GM12878 (cell line): ENCODE results near the gene CACNA1D. TPM values are rescaled to one million over a fixed set of nuclear protein-coding genes. Genes with fewer than 3 reads are reported as not detected.

Source experiments
- ATAC-seq: fragments of 200-7000 bp; cut with Tn5 transposase; 3 replicates; pipeline ENCODE4 v1.9.1; 2020; ENCODE audit warnings: mild to moderate bottlenecking, moderate library complexity
- BruUV-seq: library from RNA; stranded (reverse); fragments of 400-500 nt; replicated peaks from 2 replicates; lab custom pipeline; 2021; lab: Mats Ljungman, UMichigan
- CTCF ChIA-PET: fragments of 300-600 bp; sonication (Branson Sonifier 250); formaldehyde crosslinking; extraction: SDS; loops from one replicate; lab custom pipeline; 2021; ENCODE audit warnings: inconsistent platforms; lab: Yijun Ruan, JAX
- POLR2A ChIA-PET: fragments of 350-600 bp; formaldehyde crosslinking; extraction: SDS; loops from one replicate; lab custom pipeline; 2021; ENCODE audit warnings: inconsistent platforms; lab: Charles Lee
- RAD21 ChIA-PET: fragments of 300-600 bp; sonication (Branson Sonifier 250); formaldehyde crosslinking; loops from one replicate; lab custom pipeline; 2023; ENCODE audit warnings: antibody characterized with exemption; ENCODE audit not compliant: unreplicated experiment; lab: Charles Lee
- SMC1A ChIA-PET: fragments of 300-600 bp; sonication (Branson Sonifier 250); formaldehyde crosslinking; loops from one replicate; lab custom pipeline; 2023; ENCODE audit not compliant: unreplicated experiment, uncharacterized antibody; lab: Charles Lee
- DNase-seq: peaks from one replicate; pipeline ENCODE4 v3.0.0-alpha.2; 2011; ENCODE audit warnings: low read depth, low spot score
- FAIRE-seq: peaks from 3 replicates; lab custom pipeline; 2011; peaks lifted over from hg19 to GRCh38; lab: Jason Lieb, UNC
- H2AFZ ChIP-seq: 2 replicates; pipeline ENCODE4 v1.6.0; 2011; ENCODE audit warnings: low read depth, low read length, control low read depth; ENCODE audit not compliant: control insufficient read depth
- H3K27ac ChIP-seq: 2 replicates; pipeline ENCODE4 v1.5.1; 2011; ENCODE audit warnings: control low read depth; ENCODE audit not compliant: control insufficient read depth, insufficient read depth
- H3K27me3 ChIP-seq, 2 experiments: replicated peaks in 1 of 2; 2 replicates each; pipeline versions ENCODE4 v1.6.0 to v1.6.1; 2011; ENCODE audit warnings: low read length in 1 of 2; ENCODE audit not compliant: control insufficient read depth in 2 of 2, insufficient read depth in 2 of 2
- H3K36me3 ChIP-seq, 2 experiments: 2 replicates each; pipeline ENCODE4 v1.5.1; 2011; ENCODE audit warnings: low read length in 1 of 2; ENCODE audit not compliant: control insufficient read depth in 2 of 2, insufficient read depth in 2 of 2
- H3K4me1 ChIP-seq: 2 replicates; pipeline ENCODE4 v1.6.1; 2011; ENCODE audit warnings: mild to moderate bottlenecking, low read length, moderate library complexity, mixed read lengths; ENCODE audit not compliant: control insufficient read depth, insufficient read depth
- H3K4me2 ChIP-seq: 2 replicates; pipeline ENCODE4 v1.6.0; 2011; ENCODE audit warnings: control low read depth; ENCODE audit not compliant: control insufficient read depth, insufficient read depth
- H3K4me3 ChIP-seq: fragments of 200-600 bp; sonication (generic); 2 replicates; pipeline ENCODE4 v1.5.1; 2016
- H3K79me2 ChIP-seq: 2 replicates; pipeline ENCODE4 v1.6.0; 2011; ENCODE audit warnings: low read length; ENCODE audit not compliant: control insufficient read depth, insufficient read depth
- H3K9ac ChIP-seq: 2 replicates; pipeline ENCODE4 v1.8.0; 2011; ENCODE audit warnings: low read length, control low read depth, mixed read lengths; ENCODE audit not compliant: control insufficient read depth, insufficient read depth
- H3K9me3 ChIP-seq: replicated peaks from 3 replicates; pipeline ENCODE4 v1.5.1; 2011; ENCODE audit warnings: mild to moderate bottlenecking, low read length; ENCODE audit not compliant: control insufficient read depth, insufficient read depth
- H4K20me1 ChIP-seq: 2 replicates; pipeline ENCODE4 v1.6.0; 2011; ENCODE audit not compliant: control insufficient read depth, insufficient read depth
- BCL11A ChIP-seq: IDR thresholded peaks from 2 replicates; pipeline ENCODE4 v1.6.1; 2011; ENCODE audit warnings: low read depth, low read length
- CBX5 ChIP-seq: sonication (generic); IDR thresholded peaks from 2 replicates; pipeline ENCODE4 v1.6.1; 2016; ENCODE audit warnings: low read depth, moderate library complexity, mild to moderate bottlenecking, inconsistent platforms
- CHD2 ChIP-seq: IDR thresholded peaks from 2 replicates; pipeline ENCODE4 v1.6.1; 2011; ENCODE audit warnings: low read depth, low read length, improper control_type of control experiment, borderline replicate concordance
- JUNB ChIP-seq: IDR thresholded peaks from 2 replicates; pipeline ENCODE4 v1.6.1; 2016; ENCODE audit warnings: antibody characterized with exemption, mild to moderate bottlenecking
- KLF5 ChIP-seq: fragments of 450-650 bp; IDR thresholded peaks from 2 replicates; pipeline ENCODE4 v1.6.1; 2014; ENCODE audit warnings: mild to moderate bottlenecking; ENCODE audit not compliant: partially characterized antibody
- NKRF ChIP-seq: fragments of 450-650 bp; conservative IDR thresholded peaks from 2 replicates; pipeline ENCODE4 v1.6.1; 2017; ENCODE audit warnings: mild to moderate bottlenecking, moderate library complexity
- POU2F2 ChIP-seq: IDR thresholded peaks from 3 replicates; pipeline ENCODE4 v1.6.1; 2011; ENCODE audit warnings: low read depth, mild to moderate bottlenecking, low read length, borderline replicate concordance
- PRDM15 ChIP-seq: fragments of 450-650 bp; formaldehyde crosslinking; IDR thresholded peaks from 2 replicates; pipeline ENCODE4 v1.4.0; 2020; ENCODE audit warnings: mild to moderate bottlenecking, moderate library complexity
- RELA ChIP-seq: fragments of 450-650 bp; IDR thresholded peaks from 2 replicates; pipeline ENCODE4 v1.8.0; 2014; ENCODE audit warnings: borderline replicate concordance; ENCODE audit not compliant: partially characterized antibody
- RELB ChIP-seq: fragments of 450-650 bp; IDR thresholded peaks from 2 replicates; pipeline ENCODE4 v1.6.1; 2017; ENCODE audit warnings: low read depth, mild to moderate bottlenecking, moderate library complexity
- USF2 ChIP-seq: IDR thresholded peaks from 2 replicates; pipeline ENCODE4 v1.6.1; 2011; ENCODE audit warnings: low read depth, low read length, improper control_type of control experiment, borderline replicate concordance
- ZSCAN29 ChIP-seq: fragments of 450-650 bp; IDR thresholded peaks from 2 replicates; pipeline ENCODE4 v1.6.1; 2017; ENCODE audit warnings: mild to moderate bottlenecking, moderate library complexity
- WGBS: methylation state at CpG from one replicate; pipeline ENCODE4 v1.1.6; 2016; ENCODE audit warnings: low lambda C conversion rate; ENCODE audit not compliant: insufficient replicate concordance, insufficient coverage; ENCODE audit errors: missing lambda C conversion rate; 5-methylcytosine and 5-hydroxymethylcytosine counted together
- in situ Hi-C: fragments of 300-500 bp; cut with MboI; formaldehyde crosslinking; loops from 9 replicates; pipeline ENCODE4 v1.14.3; 2018; ENCODE audit warnings: mixed read lengths
- intact Hi-C: fragments of 100-400 bp; cut with micrococcal nuclease; formaldehyde crosslinking; loops from one replicate; pipeline ENCODE4 v1.14.2; 2022; ENCODE audit not compliant: unreplicated experiment
- polyA plus RNA-seq, 11 experiments: library from polyadenylated mRNA; depleted of rRNA in 4 of 11; unstranded in 6 of 11; stranded (reverse) in 5 of 11; fragments of >200 nt; fragmentation: Nextera tagmentation in 4 of 11; fragmentation: Illumina TruSeq in 1 of 11; extraction: Ambion mirVana in 4 of 11; extraction: Trizol in 1 of 11; gene quantifications; 1 replicate in 1 of 11; 2 replicates in 10 of 11; pipeline versions ENCODE4 v1.2.1 to v1.2.3, GENCODE V29; 2011 to 2016; ENCODE audit warnings: inconsistent platforms in 2 of 11, missing spikeins in 2 of 11, low read depth in 1 of 11
- total RNA-seq, 4 experiments: library from RNA; depleted of rRNA in 3 of 4; stranded (reverse); fragments of >200 nt in 3 of 4; fragmentation: Illumina TruSeq in 1 of 4; extraction: Trizol in 1 of 4; gene quantifications; 2 replicates each; pipeline versions ENCODE4 v1.2.1 to v1.2.3, GENCODE V29; 2013 to 2021

CACNA1D gene
- total and polyA plus RNA-seq, 10 of the 15 experiments (the other 5 are each of a cell fraction or from before 2014, with no cell fraction given) = 0.21 to 24.4 (median 1.6) TPM

GRCh38 chr3:53740956-53741355, 246.5 kb downstream of the CACNA1D start:
- no peak overlapping the region for H3K27ac ChIP-seq
- 2% methylated on average over 4 of the region's 4 CpGs for WGBS
- DNase-seq (no peak), ATAC-seq (no peak), FAIRE-seq (no peak)
- no peaks in the 10 kb centered on the region for H4K20me1 ChIP-seq
- CTCF ChIA-PET = interaction anchor here (1.2 kb wide), 1 partner anchor 12 kb away, joined by 3 read pairs; no protein-coding TSS in a partner anchor
- no peaks in the 10 kb centered on the region for H3K9me3 ChIP-seq
- H2AFZ ChIP-seq = no peak overlapping the region
- intact Hi-C loops (loop anchor here (10.0 kb wide), 1 partner anchor 104 kb away; the partner anchor contains the start of genes CHDH and IL17RB), in situ Hi-C loops (no loop called here)
- H3K36me3 ChIP-seq = no peaks in the 10 kb centered on the region
- no TSS peak for BruUV-seq
- no peaks in the 10 kb centered on the region for H3K27me3 ChIP-seq
- no peak overlapping the region for H3K4me3 ChIP-seq
- SMC1A ChIA-PET = interaction anchor here (0.6 to 1.9 kb wide), 2 partner anchors 25 to 103 kb away, joined by 3 to 4 read pairs; no protein-coding TSS in a partner anchor
- POLR2A ChIA-PET = no interaction called here
- H3K4me1 ChIP-seq = no peaks in the 10 kb centered on the region
- H3K4me2 ChIP-seq = no peak overlapping the region
- RAD21 ChIA-PET = no interaction called here
- no peak overlapping the region for H3K9ac ChIP-seq
- H3K79me2 ChIP-seq = no peaks in the 10 kb centered on the region
- TF ChIP-seq USF2 (no peak), POU2F2 (no peak), BCL11A (no peak), KLF5 (no peak), PRDM15 (no peak), RELB (no peak), CHD2 (no peak), NKRF (no peak), JUNB (no peak), ZSCAN29 (no peak), CBX5 (no peak), RELA (no peak)
